GM12878 (cell line): ENCODE data around the gene BPGM. TPM values are rescaled to one million over a fixed set of nuclear protein-coding genes. Genes with fewer than 3 reads are reported as not detected.

Source experiments
- ATAC-seq: fragments of 200-7000 bp; cut with Tn5 transposase; 3 replicates; pipeline ENCODE4 v1.9.1; 2020; ENCODE audit warnings: mild to moderate bottlenecking, moderate library complexity
- BruUV-seq: library from RNA; stranded (reverse); fragments of 400-500 nt; replicated peaks from 2 replicates; lab custom pipeline; 2021; lab: Mats Ljungman, UMichigan
- CTCF ChIA-PET: fragments of 300-600 bp; sonication (Branson Sonifier 250); formaldehyde crosslinking; extraction: SDS; loops from one replicate; lab custom pipeline; 2021; ENCODE audit warnings: inconsistent platforms; lab: Yijun Ruan, JAX
- POLR2A ChIA-PET: fragments of 350-600 bp; formaldehyde crosslinking; extraction: SDS; loops from one replicate; lab custom pipeline; 2021; ENCODE audit warnings: inconsistent platforms; lab: Charles Lee
- RAD21 ChIA-PET: fragments of 300-600 bp; sonication (Branson Sonifier 250); formaldehyde crosslinking; loops from one replicate; lab custom pipeline; 2023; ENCODE audit warnings: antibody characterized with exemption; ENCODE audit not compliant: unreplicated experiment; lab: Charles Lee
- SMC1A ChIA-PET: fragments of 300-600 bp; sonication (Branson Sonifier 250); formaldehyde crosslinking; loops from one replicate; lab custom pipeline; 2023; ENCODE audit not compliant: unreplicated experiment, uncharacterized antibody; lab: Charles Lee
- DNase-seq: peaks from one replicate; pipeline ENCODE4 v3.0.0-alpha.2; 2011; ENCODE audit warnings: low read depth, low spot score
- FAIRE-seq: peaks from 3 replicates; lab custom pipeline; 2011; peaks lifted over from hg19 to GRCh38; lab: Jason Lieb, UNC
- H2AFZ ChIP-seq: 2 replicates; pipeline ENCODE4 v1.6.0; 2011; ENCODE audit warnings: low read depth, low read length, control low read depth; ENCODE audit not compliant: control insufficient read depth
- H3K27ac ChIP-seq: 2 replicates; pipeline ENCODE4 v1.5.1; 2011; ENCODE audit warnings: control low read depth; ENCODE audit not compliant: control insufficient read depth, insufficient read depth
- H3K27me3 ChIP-seq, 2 experiments: replicated peaks in 1 of 2; 2 replicates each; pipeline versions ENCODE4 v1.6.0 to v1.6.1; 2011; ENCODE audit warnings: low read length in 1 of 2; ENCODE audit not compliant: control insufficient read depth in 2 of 2, insufficient read depth in 2 of 2
- H3K36me3 ChIP-seq, 2 experiments: 2 replicates each; pipeline ENCODE4 v1.5.1; 2011; ENCODE audit warnings: low read length in 1 of 2; ENCODE audit not compliant: control insufficient read depth in 2 of 2, insufficient read depth in 2 of 2
- H3K4me1 ChIP-seq: 2 replicates; pipeline ENCODE4 v1.6.1; 2011; ENCODE audit warnings: mild to moderate bottlenecking, low read length, moderate library complexity, mixed read lengths; ENCODE audit not compliant: control insufficient read depth, insufficient read depth
- H3K4me2 ChIP-seq: 2 replicates; pipeline ENCODE4 v1.6.0; 2011; ENCODE audit warnings: control low read depth; ENCODE audit not compliant: control insufficient read depth, insufficient read depth
- H3K4me3 ChIP-seq: fragments of 200-600 bp; sonication (generic); 2 replicates; pipeline ENCODE4 v1.5.1; 2016
- H3K79me2 ChIP-seq: 2 replicates; pipeline ENCODE4 v1.6.0; 2011; ENCODE audit warnings: low read length; ENCODE audit not compliant: control insufficient read depth, insufficient read depth
- H3K9ac ChIP-seq: 2 replicates; pipeline ENCODE4 v1.8.0; 2011; ENCODE audit warnings: low read length, control low read depth, mixed read lengths; ENCODE audit not compliant: control insufficient read depth, insufficient read depth
- H3K9me3 ChIP-seq: replicated peaks from 3 replicates; pipeline ENCODE4 v1.5.1; 2011; ENCODE audit warnings: mild to moderate bottlenecking, low read length; ENCODE audit not compliant: control insufficient read depth, insufficient read depth
- H4K20me1 ChIP-seq: 2 replicates; pipeline ENCODE4 v1.6.0; 2011; ENCODE audit not compliant: control insufficient read depth, insufficient read depth
- CBX5 ChIP-seq: sonication (generic); IDR thresholded peaks from 2 replicates; pipeline ENCODE4 v1.6.1; 2016; ENCODE audit warnings: low read depth, moderate library complexity, mild to moderate bottlenecking, inconsistent platforms
- CREB1 ChIP-seq: IDR thresholded peaks from 2 replicates; pipeline ENCODE4 v1.6.1; 2012; ENCODE audit warnings: low read depth, mild to moderate bottlenecking, inconsistent platforms
- DPF2 ChIP-seq: fragments of 450-650 bp; IDR thresholded peaks from 2 replicates; pipeline ENCODE4 v1.6.1; 2017; ENCODE audit warnings: mild to moderate bottlenecking
- EED ChIP-seq: sonication (generic); IDR thresholded peaks from 2 replicates; pipeline ENCODE4 v1.6.1; 2016; ENCODE audit warnings: antibody characterized with exemption, low read depth
- HCFC1 ChIP-seq: fragments of 150-350 bp; IDR thresholded peaks from 2 replicates; pipeline ENCODE4 v1.6.1; 2014; ENCODE audit warnings: low read length
- HDGF ChIP-seq: fragments of 450-650 bp; IDR thresholded peaks from 2 replicates; pipeline ENCODE4 v1.6.1; 2016; ENCODE audit warnings: antibody characterized with exemption
- KLF5 ChIP-seq: fragments of 450-650 bp; IDR thresholded peaks from 2 replicates; pipeline ENCODE4 v1.6.1; 2014; ENCODE audit warnings: mild to moderate bottlenecking; ENCODE audit not compliant: partially characterized antibody
- LARP7 ChIP-seq: fragments of 450-650 bp; IDR thresholded peaks from 2 replicates; pipeline ENCODE4 v1.6.1; 2017; ENCODE audit warnings: mild to moderate bottlenecking
- POU2F2 ChIP-seq: IDR thresholded peaks from 3 replicates; pipeline ENCODE4 v1.6.1; 2011; ENCODE audit warnings: low read depth, mild to moderate bottlenecking, low read length, borderline replicate concordance
- SIN3A ChIP-seq: IDR thresholded peaks from 2 replicates; pipeline ENCODE4 v1.6.1; 2012; ENCODE audit warnings: low read depth, low read length, improper control_type of control experiment
- SPI1 ChIP-seq: IDR thresholded peaks from 2 replicates; pipeline ENCODE4 v1.6.1; 2011; ENCODE audit warnings: low read depth, mild to moderate bottlenecking, low read length, moderate library complexity, borderline replicate concordance; ENCODE audit not compliant: insufficient read depth
- WRNIP1 ChIP-seq: IDR thresholded peaks from 2 replicates; pipeline ENCODE4 v1.6.1; 2011; ENCODE audit warnings: low read depth, low read length, improper control_type of control experiment, borderline replicate concordance
- YBX1 ChIP-seq: fragments of 450-650 bp; IDR thresholded peaks from 2 replicates; pipeline ENCODE4 v1.6.1; 2016; ENCODE audit warnings: antibody characterized with exemption
- YY1 ChIP-seq: IDR thresholded peaks from 2 replicates; pipeline ENCODE4 v1.6.1; 2011; ENCODE audit warnings: low read depth, mild to moderate bottlenecking, low read length
- ZBTB33 ChIP-seq: fragments of 450-650 bp; IDR thresholded peaks from 2 replicates; pipeline ENCODE4 v1.6.1; 2017; ENCODE audit warnings: mild to moderate bottlenecking
- ZBTB4 ChIP-seq: fragments of 450-650 bp; formaldehyde crosslinking; IDR thresholded peaks from 2 replicates; pipeline ENCODE4 v1.4.0; 2022; ENCODE audit warnings: mild to moderate bottlenecking, moderate library complexity
- ZZZ3 ChIP-seq: IDR thresholded peaks from 2 replicates; pipeline ENCODE4 v1.6.1; 2011; ENCODE audit warnings: low read depth; ENCODE audit not compliant: control insufficient read depth, insufficient read length
- WGBS: methylation state at CpG from one replicate; pipeline ENCODE4 v1.1.6; 2016; ENCODE audit warnings: low lambda C conversion rate; ENCODE audit not compliant: insufficient replicate concordance, insufficient coverage; ENCODE audit errors: missing lambda C conversion rate; 5-methylcytosine and 5-hydroxymethylcytosine counted together
- in situ Hi-C: fragments of 300-500 bp; cut with MboI; formaldehyde crosslinking; loops from 9 replicates; pipeline ENCODE4 v1.14.3; 2018; ENCODE audit warnings: mixed read lengths
- intact Hi-C: fragments of 100-400 bp; cut with micrococcal nuclease; formaldehyde crosslinking; loops from one replicate; pipeline ENCODE4 v1.14.2; 2022; ENCODE audit not compliant: unreplicated experiment
- polyA plus RNA-seq, 11 experiments: library from polyadenylated mRNA; depleted of rRNA in 4 of 11; unstranded in 6 of 11; stranded (reverse) in 5 of 11; fragments of >200 nt; fragmentation: Nextera tagmentation in 4 of 11; fragmentation: Illumina TruSeq in 1 of 11; extraction: Ambion mirVana in 4 of 11; extraction: Trizol in 1 of 11; gene quantifications; 1 replicate in 1 of 11; 2 replicates in 10 of 11; pipeline versions ENCODE4 v1.2.1 to v1.2.3, GENCODE V29; 2011 to 2016; ENCODE audit warnings: inconsistent platforms in 2 of 11, missing spikeins in 2 of 11, low read depth in 1 of 11
- total RNA-seq, 4 experiments: library from RNA; depleted of rRNA in 3 of 4; stranded (reverse); fragments of >200 nt in 3 of 4; fragmentation: Illumina TruSeq in 1 of 4; extraction: Trizol in 1 of 4; gene quantifications; 2 replicates each; pipeline versions ENCODE4 v1.2.1 to v1.2.3, GENCODE V29; 2013 to 2021

Gene BPGM
- total and polyA plus RNA-seq, 10 of the 15 experiments (the other 5 are each of a cell fraction or from before 2014, with no cell fraction given): 9.0 to 20.1 (median 15.2) TPM

- TF ChIP-seq ZZZ3 (no peak), WRNIP1 (no peak), HDGF (no peak), YY1 (no peak), LARP7 (no peak)
Measured at GRCh38 chr7:134645935-134646334, 718 bp upstream of the BPGM start (continued).

GRCh38 chr7:134648456-134648855 lies 1.8 kb downstream of the BPGM start:
- Histone ChIP-seq H4K20me1 (no peaks in the 10 kb centered on the region), H3K27me3 (no peaks in the 10 kb centered on the region), H3K4me1 (0 out of 2 replicates have a peak, but pooled peaks cover 3% of the 10 kb centered on the region), H3K36me3 (no peaks in the 10 kb centered on the region), H3K79me2 (peaks cover 3% of the 10 kb centered on the region), H3K4me3 (peak overlapping the region; percentile 85; the same call in 1 of the 2 replicates), H3K9me3 (no peaks in the 10 kb centered on the region), H3K9ac (no peak overlapping the region), H3K4me2 (peak overlapping the region; percentile 69), H3K27ac (no peak overlapping the region), H2AFZ (no peak overlapping the region)
- intact Hi-C loops: loop anchor here (5.0 kb wide), 1 partner anchor 524 kb away; the partner anchor contains the start of gene CYREN
- CTCF ChIA-PET: interaction anchor here (0.8 to 7.0 kb wide), 7 partner anchors 9 to 561 kb away, joined by 3 to 107 read pairs (median 6); no protein-coding TSS in a partner anchor
- BruUV-seq: no TSS peak
- SMC1A ChIA-PET: interaction anchor here (0.6 to 7.5 kb wide), 9 partner anchors 9 to 390 kb away, joined by 3 to 124 read pairs (median 5); no protein-coding TSS in a partner anchor
- 39% methylated on average over 6 of the region's 6 CpGs for WGBS
- ATAC-seq: no peak
- in situ Hi-C loops: loop anchor here (10.0 kb wide), 1 partner anchor 516 kb away; no protein-coding TSS in a partner anchor
- POLR2A ChIA-PET: interaction anchor here (0.6 to 6.3 kb wide), 9 partner anchors 10 to 1323 kb away, joined by 3 to 78 read pairs (median 5); no protein-coding TSS in a partner anchor
- RAD21 ChIA-PET: interaction anchor here (1.4 to 6.2 kb wide), 8 partner anchors 9 to 626 kb away, joined by 3 to 81 read pairs (median 5); partner anchors contain the start of gene AGBL3
- no peak for DNase-seq
- no peak for FAIRE-seq
- TF ChIP-seq DPF2: no peak
- TF ChIP-seq POU2F2: no peak
- TF ChIP-seq YBX1: no peak
- no peak for TF ChIP-seq SIN3A
- no peak for TF ChIP-seq EED
- TF ChIP-seq ZBTB33: no peak
- TF ChIP-seq SPI1: no peak
- TF ChIP-seq HCFC1: no peak
- TF ChIP-seq ZBTB4 (CRISPR knock-in tag): no peak
- TF ChIP-seq CREB1: no peak
- no peak for TF ChIP-seq CBX5
- TF ChIP-seq KLF5: no peak
